CD4-positive, alpha-beta T cell (primary cell): ENCODE measurements around the gene SLC35G6. TPM values are rescaled to one million over a fixed set of nuclear protein-coding genes. Genes with fewer than 3 reads are reported as not detected.

ENCODE experiments used
- ATAC-seq: fragments of 200-7000 bp; cut with Tn5 transposase; one replicate; pipeline ENCODE4 v1.10.0; 2022; ENCODE audit warnings: mild to moderate bottlenecking; ENCODE audit not compliant: poor library complexity
- CTCF ChIA-PET: fragments of 350-600 bp; sonication (Branson Sonifier 250); formaldehyde crosslinking; loops from one replicate; lab custom pipeline; 2021; ENCODE audit warnings: antibody characterized with exemption, inconsistent platforms; lab: Charles Lee
- POLR2A ChIA-PET: fragments of 350-600 bp; sonication (Branson Sonifier 250); formaldehyde crosslinking; loops from one replicate; lab custom pipeline; 2021; ENCODE audit warnings: antibody characterized with exemption, inconsistent platforms; lab: Charles Lee
- DNase-seq, 14 experiments: peaks; one replicate each; pipeline ENCODE4 v3.0.0-alpha.2; 2013 to 2020; ENCODE audit warnings: mixed read lengths in 2 of 14
- H3K27ac ChIP-seq, 2 donors: one replicate each; pipeline versions ENCODE4 v1.5.1 to v1.7.0; 2013; ENCODE audit warnings: low read length in 2 of 2, low read depth in 1 of 2, mild to moderate bottlenecking in 1 of 2
- H3K27me3 ChIP-seq, 2 experiments: 1 replicate in 1 of 2; 2 replicates in 1 of 2; pipeline versions ENCODE4 v1.6.1 to v1.7.0; 2013; ENCODE audit warnings: low read length in 2 of 2, control low read depth in 1 of 2, mild to moderate bottlenecking in 1 of 2, moderate library complexity in 1 of 2; ENCODE audit not compliant: insufficient read depth in 2 of 2, control insufficient read depth in 1 of 2
- H3K36me3 ChIP-seq: one replicate; pipeline ENCODE4 v1.6.1; 2013; ENCODE audit warnings: low read length, control low read depth; ENCODE audit not compliant: insufficient read depth
- H3K4me1 ChIP-seq: one replicate; pipeline ENCODE4 v1.6.1; 2013; ENCODE audit warnings: low read length, control low read depth; ENCODE audit not compliant: insufficient read depth
- H3K4me3 ChIP-seq: one replicate; pipeline ENCODE4 v1.5.1; 2013; ENCODE audit warnings: mild to moderate bottlenecking, low read length, moderate library complexity
- H3K9me3 ChIP-seq, 2 experiments: 1 replicate in 1 of 2; 2 replicates in 1 of 2; pipeline versions ENCODE4 v1.6.1 to v1.7.0; 2013; ENCODE audit warnings: low read length in 2 of 2, mild to moderate bottlenecking in 2 of 2, control low read depth in 1 of 2, moderate library complexity in 1 of 2; ENCODE audit not compliant: control insufficient read depth in 1 of 2, insufficient read depth in 1 of 2
- H3K27ac Mint-ChIP-seq: one replicate; pipeline ENCODE4 v1.8.0; 2020; ENCODE audit warnings: mixed read lengths
- H3K27me3 Mint-ChIP-seq: one replicate; pipeline ENCODE4 v1.8.0; 2021; ENCODE audit warnings: mixed read lengths
- H3K36me3 Mint-ChIP-seq: one replicate; pipeline ENCODE4 v1.8.0; 2021; ENCODE audit warnings: low read depth, mixed read lengths
- H3K4me1 Mint-ChIP-seq: one replicate; pipeline ENCODE4 v1.8.0; 2021; ENCODE audit warnings: low read depth, mixed read lengths
- H3K4me3 Mint-ChIP-seq: one replicate; pipeline ENCODE4 v1.8.0; 2020; ENCODE audit warnings: mild to moderate bottlenecking, mixed read lengths
- H3K9me3 Mint-ChIP-seq: one replicate; pipeline ENCODE4 v1.8.0; 2020; ENCODE audit warnings: mixed read lengths
- CTCF ChIP-seq: fragments of 200-600 bp; IDR thresholded peaks from one replicate; pipeline ENCODE4 v1.8.0; 2022; ENCODE audit warnings: antibody characterized with exemption, mild to moderate bottlenecking
- intact Hi-C, 2 experiments: fragments of 100-400 bp; cut with DNase I in 1 of 2; cut with micrococcal nuclease in 1 of 2; formaldehyde crosslinking; loops; one replicate each; pipeline versions ENCODE4 v1.15.1 to v1.9.0; 2023 to 2025; cut with DNase I, micrococcal nuclease
- total RNA-seq, 174 experiments: library from RNA in 2 of 174; stranded (reverse) in 2 of 174; gene quantifications; one replicate each; pipeline ENCODE4 v1.2.3 and lab custom pipeline; 2021 to 2026

The SLC35G6 gene
- total RNA-seq, 2 experiments from 2014 or later, result 0.17 TPM; not detected in 1

GRCh38 chr17:7508846-7509245 is 27.6 kb downstream of the SLC35G6 start:
- TF ChIP-seq CTCF, result no peak
- ChIA-PET CTCF (interaction anchor here (1.0 to 1.7 kb wide), 2 partner anchors 52 to 72 kb away, joined by 3 read pairs; no protein-coding TSS in a partner anchor), POLR2A (interaction anchor here (1.2 kb wide), 1 partner anchor 53 kb away, joined by 3 read pairs; the partner anchor contains the start of gene SENP3)
- ATAC-seq, result no peak
- no peaks in the 10 kb centered on the region for H3K9me3 Mint-ChIP-seq
- Histone ChIP-seq H3K27ac (no peak overlapping the region), H3K9me3 (no peaks in the 10 kb centered on the region), H3K36me3 (peaks cover 95% of the 10 kb centered on the region), H3K4me1 (no peaks in the 10 kb centered on the region), H3K27me3 (no peaks in the 10 kb centered on the region), H3K4me3 (no peak overlapping the region)
- intact Hi-C loops, result no loop called here
- H3K4me1 Mint-ChIP-seq, result no peaks in the 10 kb centered on the region
- H3K27me3 Mint-ChIP-seq, result no peaks in the 10 kb centered on the region
- H3K27ac Mint-ChIP-seq, result no peak overlapping the region
- no peak for DNase-seq
- no peak overlapping the region for H3K4me3 Mint-ChIP-seq
- peaks cover 95% of the 10 kb centered on the region for H3K36me3 Mint-ChIP-seq

- CTCF ChIA-PET, result no interaction called here
- no peak for DNase-seq
- TF ChIP-seq CTCF, result no peak
- H3K27ac Mint-ChIP-seq, result peak overlapping the region; percentile 75
- H3K4me1 Mint-ChIP-seq, result no peaks in the 10 kb centered on the region
- intact Hi-C loops, result loop anchor here in 1 of 2 experiments (10.0 kb wide), 1 partner anchor 175 kb away; the partner anchor contains the start of genes TP53 and WRAP53
- Histone ChIP-seq H3K27ac (no peak overlapping the region), H3K4me3 (no peak overlapping the region), H3K4me1 (no peaks in the 10 kb centered on the region), H3K27me3 (no peaks in the 10 kb centered on the region), H3K36me3 (peaks cover 89% of the 10 kb centered on the region), H3K9me3 (no peaks in the 10 kb centered on the region)
- no peaks in the 10 kb centered on the region for H3K9me3 Mint-ChIP-seq
- no peaks in the 10 kb centered on the region for H3K27me3 Mint-ChIP-seq
- POLR2A ChIA-PET, result no interaction called here
- no peak overlapping the region for H3K4me3 Mint-ChIP-seq
- peaks cover 97% of the 10 kb centered on the region for H3K36me3 Mint-ChIP-seq
- no peak for ATAC-seq
Measured at GRCh38 chr17:7509937-7510336, 28.7 kb downstream of the SLC35G6 start.

- intact Hi-C loops, result loop anchor here in 1 of 2 experiments (10.0 kb wide), 1 partner anchor 174 kb away; the partner anchor contains the start of genes TP53 and WRAP53
- no peaks in the 10 kb centered on the region for H3K4me1 ChIP-seq
- ChIA-PET CTCF (no interaction called here), POLR2A (no interaction called here)
- Mint-ChIP-seq H3K27ac (peak overlapping the region; percentile 75), H3K4me1 (no peaks in the 10 kb centered on the region), H3K4me3 (peak overlapping the region; percentile 51), H3K27me3 (no peaks in the 10 kb centered on the region), H3K36me3 (peaks cover 88% of the 10 kb centered on the region), H3K9me3 (no peaks in the 10 kb centered on the region)
- DNase-seq, result no peak
- no peak overlapping the region for H3K4me3 ChIP-seq
- no peak for TF ChIP-seq CTCF
- no peak overlapping the region for H3K27ac ChIP-seq
- H3K27me3 ChIP-seq, result no peaks in the 10 kb centered on the region
- no peaks in the 10 kb centered on the region for H3K9me3 ChIP-seq
- no peak for ATAC-seq
- H3K36me3 ChIP-seq, result peaks cover 79% of the 10 kb centered on the region
Measured at GRCh38 chr17:7511108-7511507, 29.9 kb downstream of the SLC35G6 start.
